Vagina (tissue), 2 donors: Measurements from ENCODE around the gene PRRT2. TPM values are rescaled to one million over a fixed set of nuclear protein-coding genes. Genes with fewer than 3 reads are reported as not detected.

Experiments used
- DNase-seq, 2 donors: peaks; one replicate each; pipeline ENCODE4 v3.0.0-alpha.2; 2017; ENCODE audit errors: extremely low spot score in 2 of 2
- H3K27ac ChIP-seq: fragments of 200-600 bp; sonication (generic); one replicate; pipeline ENCODE4 v1.5.1; 2019
- H3K27me3 ChIP-seq: fragments of 200-600 bp; sonication (generic); one replicate; pipeline ENCODE4 v1.5.1; 2019
- H3K36me3 ChIP-seq, 2 donors: fragments of 200-600 bp; sonication (generic); one replicate each; pipeline ENCODE4 v1.5.1; 2017 to 2019
- H3K4me1 ChIP-seq: fragments of 200-600 bp; sonication (generic); one replicate; pipeline ENCODE4 v1.5.1; 2019
- H3K4me3 ChIP-seq, 2 donors: fragments of 200-600 bp; sonication (generic); 1 replicate in 1 of 2; 2 replicates in 1 of 2; pipeline ENCODE4 v1.5.1; 2016 to 2019
- H3K9me3 ChIP-seq: fragments of 200-600 bp; sonication (generic); one replicate; pipeline ENCODE4 v1.5.1; 2019
- POLR2A ChIP-seq, 2 donors: fragments of 450-650 bp; IDR thresholded peaks; one replicate each; pipeline ENCODE4 v1.6.1; 2017; ENCODE audit warnings: antibody characterized with exemption in 2 of 2, mild to moderate bottlenecking in 2 of 2, moderate library complexity in 2 of 2
- POLR2AphosphoS5 ChIP-seq, 2 donors: sonication (generic); formaldehyde crosslinking; IDR thresholded peaks; one replicate each; pipeline ENCODE4 v1.9.0; 2017; ENCODE audit warnings: antibody characterized with exemption in 2 of 2, mild to moderate bottlenecking in 2 of 2, low read depth in 1 of 2; ENCODE audit not compliant: insufficient read depth in 1 of 2
- intact Hi-C: fragments of 100-400 bp; cut with DNase I; formaldehyde crosslinking; loops from one replicate; pipeline ENCODE4 v1.15.1; 2023
- total RNA-seq: library from RNA; depleted of rRNA; stranded (reverse); fragments of >200 nt; gene quantifications from one replicate; pipeline ENCODE4 v1.2.3, GENCODE V29; 2016
- TF ChIP-seq, protein P1 (sequence below), 3 experiments: fragments of 450-650 bp in 2 of 3; fragments of 200-600 bp in 1 of 3; sonication (generic) in 1 of 3; IDR thresholded peaks; one replicate each; pipeline ENCODE4 v1.5.1; 2017 to 2019; ENCODE audit warnings: antibody characterized with exemption in 3 of 3, mild to moderate bottlenecking in 2 of 3, moderate library complexity in 2 of 3

PRRT2 gene
- total RNA-seq, 1 donor from 2014 or later, result 20.4 TPM

GRCh38 chr16:29845656-29846055, 33.7 kb downstream of the PRRT2 start:
- no peaks in the 10 kb centered on the region for H3K9me3 ChIP-seq
- H3K27me3 ChIP-seq, result no peaks in the 10 kb centered on the region
- peaks cover 0 to 54% of the 10 kb centered on the region in 2 donors for H3K36me3 ChIP-seq
- TF ChIP-seq POLR2AphosphoS5 (IDR thresholded peaks at IDR 0.05; ENCODE audit: insufficient read depth in 1 of 2, low read depth in 1 of 2) (no peak), POLR2A (IDR thresholded peaks at IDR 0.05) (no peak)
- TF ChIP-seq, protein P1, sequence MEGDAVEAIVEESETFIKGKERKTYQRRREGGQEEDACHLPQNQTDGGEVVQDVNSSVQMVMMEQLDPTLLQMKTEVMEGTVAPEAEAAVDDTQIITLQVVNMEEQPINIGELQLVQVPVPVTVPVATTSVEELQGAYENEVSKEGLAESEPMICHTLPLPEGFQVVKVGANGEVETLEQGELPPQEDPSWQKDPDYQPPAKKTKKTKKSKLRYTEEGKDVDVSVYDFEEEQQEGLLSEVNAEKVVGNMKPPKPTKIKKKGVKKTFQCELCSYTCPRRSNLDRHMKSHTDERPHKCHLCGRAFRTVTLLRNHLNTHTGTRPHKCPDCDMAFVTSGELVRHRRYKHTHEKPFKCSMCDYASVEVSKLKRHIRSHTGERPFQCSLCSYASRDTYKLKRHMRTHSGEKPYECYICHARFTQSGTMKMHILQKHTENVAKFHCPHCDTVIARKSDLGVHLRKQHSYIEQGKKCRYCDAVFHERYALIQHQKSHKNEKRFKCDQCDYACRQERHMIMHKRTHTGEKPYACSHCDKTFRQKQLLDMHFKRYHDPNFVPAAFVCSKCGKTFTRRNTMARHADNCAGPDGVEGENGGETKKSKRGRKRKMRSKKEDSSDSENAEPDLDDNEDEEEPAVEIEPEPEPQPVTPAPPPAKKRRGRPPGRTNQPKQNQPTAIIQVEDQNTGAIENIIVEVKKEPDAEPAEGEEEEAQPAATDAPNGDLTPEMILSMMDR (IDR thresholded peaks at IDR 0.05), result no peak
- DNase-seq, result no peak
- peaks cover 18% of the 10 kb centered on the region for H3K4me1 ChIP-seq
- H3K4me3 ChIP-seq, result no peak overlapping the region
- peak overlapping the region; percentile 61 for H3K27ac ChIP-seq
- intact Hi-C loops, result loop anchor here (2.0 kb wide), 1 partner anchor 59 kb away; no protein-coding TSS in a partner anchor

GRCh38 chr16:29848420-29849297, 36.7 kb downstream of the PRRT2 start:
- DNase-seq, result no peak
- Histone ChIP-seq H3K27ac (peak overlapping the region; percentile 50), H3K9me3 (no peaks in the 10 kb centered on the region), H3K4me1 (peaks cover 18% of the 10 kb centered on the region), H3K4me3 (no peak overlapping the region), H3K27me3 (no peaks in the 10 kb centered on the region), H3K36me3 (peaks cover 0 to 38% of the 10 kb centered on the region in 2 donors)
- TF ChIP-seq POLR2A (IDR thresholded peaks at IDR 0.05) (no peak), POLR2AphosphoS5 (IDR thresholded peaks at IDR 0.05; ENCODE audit: insufficient read depth in 1 of 2, low read depth in 1 of 2) (peak in 1 of 2 donors; percentile 37)
- TF ChIP-seq, protein P1 (IDR thresholded peaks at IDR 0.05), result peak; percentile 62 to 72 (median 70)
- intact Hi-C loops, result no loop called here

DNA sequence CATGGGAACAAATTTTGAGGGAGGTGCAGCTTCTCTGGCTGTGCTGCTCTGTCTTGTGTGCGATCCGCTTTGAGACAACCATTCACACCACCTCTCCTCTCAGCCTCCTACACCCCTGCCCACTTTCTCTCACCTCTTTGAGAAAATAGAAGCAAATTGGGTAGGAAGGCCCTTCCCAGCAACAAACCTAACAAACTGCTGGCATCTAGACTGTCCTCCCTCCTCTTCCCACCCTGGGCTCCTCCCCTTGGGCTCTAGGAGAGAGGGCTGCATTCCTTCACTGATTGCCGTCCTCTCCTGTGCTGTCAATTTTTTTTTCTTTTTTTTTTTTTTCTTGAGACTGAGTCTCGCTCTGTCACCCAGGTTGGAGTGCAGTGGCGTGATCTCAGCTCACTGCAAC, 37.5 kb downstream of the PRRT2 start:
- Histone ChIP-seq H3K9me3 (no peaks in the 10 kb centered on the region), H3K4me3 (no peak overlapping the region), H3K36me3 (peaks cover 0 to 38% of the 10 kb centered on the region in 2 donors), H3K4me1 (peaks cover 18% of the 10 kb centered on the region), H3K27me3 (no peaks in the 10 kb centered on the region), H3K27ac (peak overlapping the region; percentile 50)
- DNase-seq, result no peak
- intact Hi-C loops, result no loop called here
- TF ChIP-seq POLR2A (IDR thresholded peaks at IDR 0.05) (no peak), POLR2AphosphoS5 (IDR thresholded peaks at IDR 0.05; ENCODE audit: insufficient read depth in 1 of 2, low read depth in 1 of 2) (no peak)
- TF ChIP-seq, protein P1 (IDR thresholded peaks at IDR 0.05), result no peak

- Histone ChIP-seq H3K36me3 (peaks cover 0 to 23% of the 10 kb centered on the region in 2 donors), H3K9me3 (no peaks in the 10 kb centered on the region), H3K4me3 (no peak overlapping the region), H3K27ac (no peak overlapping the region), H3K4me1 (peaks cover 12% of the 10 kb centered on the region), H3K27me3 (no peaks in the 10 kb centered on the region)
- DNase-seq, result no peak
- intact Hi-C loops, result loop anchor here (10.0 kb wide), 1 partner anchor 104 kb away; no protein-coding TSS in a partner anchor
- TF ChIP-seq, protein P1 (IDR thresholded peaks at IDR 0.05), result no peak
- TF ChIP-seq POLR2AphosphoS5 (IDR thresholded peaks at IDR 0.05; ENCODE audit: insufficient read depth in 1 of 2, low read depth in 1 of 2) (no peak), POLR2A (IDR thresholded peaks at IDR 0.05) (no peak)
Observed at GRCh38 chr16:29850998-29851397, 39.0 kb downstream of the PRRT2 start.

- H3K27ac ChIP-seq, result no peak overlapping the region
- H3K27me3 ChIP-seq, result no peaks in the 10 kb centered on the region
- H3K4me1 ChIP-seq, result peaks cover 19% of the 10 kb centered on the region
- intact Hi-C loops, result loop anchor here (10.0 kb wide), 1 partner anchor 102 kb away; no protein-coding TSS in a partner anchor
- DNase-seq, result no peak
- peaks cover 0 to 6% of the 10 kb centered on the region in 2 donors for H3K36me3 ChIP-seq
- no peaks in the 10 kb centered on the region for H3K9me3 ChIP-seq
- no peak for TF ChIP-seq POLR2AphosphoS5 (IDR thresholded peaks at IDR 0.05; ENCODE audit: insufficient read depth in 1 of 2, low read depth in 1 of 2)
- TF ChIP-seq, protein P1 (IDR thresholded peaks at IDR 0.05), result no peak
- no peak for TF ChIP-seq POLR2A (IDR thresholded peaks at IDR 0.05)
- no peak overlapping the region for H3K4me3 ChIP-seq
Observed at GRCh38 chr16:29852654-29853053, 40.7 kb downstream of the PRRT2 start.
